HCT116 (cell line): ENCODE results near the gene OR6K3. TPM values are rescaled to one million over a fixed set of nuclear protein-coding genes. Genes with fewer than 3 reads are reported as not detected.

ENCODE experiments used
- ATAC-seq: fragments of 200-7000 bp; cut with Tn5 transposase; 2 replicates; pipeline ENCODE4 v1.9.1; 2020; ENCODE audit warnings: mild to moderate bottlenecking, moderate library complexity
- BruUV-seq: library from RNA; stranded (reverse); fragments of 400-500 nt; replicated peaks from 2 replicates; lab custom pipeline; 2021; lab: Mats Ljungman, UMichigan
- CTCF ChIA-PET: fragments of 300-600 bp; sonication (Branson Sonifier 250); formaldehyde crosslinking; loops from one replicate; lab custom pipeline; 2021; ENCODE audit warnings: antibody characterized with exemption; lab: Charles Lee
- POLR2A ChIA-PET: fragments of 300-600, 350-600 bp; sonication (Branson Sonifier 250); formaldehyde crosslinking; loops from one replicate; lab custom pipeline; 2021; ENCODE audit warnings: antibody characterized with exemption; lab: Charles Lee
- RAD21 ChIA-PET, 2 experiments: fragments of 300-600 bp; sonication (Branson Sonifier 250); formaldehyde crosslinking; loops; one replicate each; lab custom pipeline; 2023; ENCODE audit warnings: low total read pairs in 2 of 2; ENCODE audit not compliant: uncharacterized antibody in 2 of 2, unreplicated experiment in 2 of 2, low non-redundant PET in 1 of 2; lab: Charles Lee
- DNase-seq: peaks from one replicate; pipeline ENCODE4 v3.0.0-alpha.2; 2010; ENCODE audit warnings: low read depth, low spot score
- H2AFZ ChIP-seq: fragments of 200-600 bp; shearing (Covaris generic), sonication (generic); 2 replicates; pipeline ENCODE4 v1.6.1; 2017; ENCODE audit warnings: low read depth, mixed run types, mixed read lengths, antibody characterized with exemption, low read length; ENCODE audit not compliant: poor library complexity, severe bottlenecking
- H3K27ac ChIP-seq: 2 replicates; pipeline ENCODE4 v1.5.1; 2012; ENCODE audit warnings: low read depth, low read length
- H3K27me3 ChIP-seq: fragments of 200-600 bp; sonication (generic); 2 replicates; pipeline ENCODE4 v1.6.1; 2016; ENCODE audit warnings: mixed run types, low read length, mixed read lengths; ENCODE audit not compliant: insufficient read depth
- H3K36me3 ChIP-seq, 2 experiments: fragments of 200-500 bp in 1 of 2; fragments of 200-600 bp in 1 of 2; sonication (Bioruptor generic) in 1 of 2; sonication (generic) in 1 of 2; 2 replicates each; pipeline versions ENCODE4 v1.5.1 to v1.6.1; 2014 to 2016; ENCODE audit warnings: low read length in 2 of 2, inconsistent platforms in 1 of 2, mixed read lengths in 1 of 2, mixed run types in 1 of 2; ENCODE audit not compliant: insufficient read depth in 2 of 2, control insufficient read depth in 1 of 2
- H3K4me1 ChIP-seq, 2 experiments: fragments of 200-600 bp in 1 of 2; sonication (generic) in 1 of 2; 2 replicates each; pipeline versions ENCODE4 v1.5.1 to v1.6.1; 2012 to 2017; ENCODE audit warnings: low read length in 2 of 2, inconsistent platforms in 1 of 2, mild to moderate bottlenecking in 1 of 2, mixed read lengths in 1 of 2, mixed run types in 1 of 2, moderate library complexity in 1 of 2; ENCODE audit not compliant: insufficient read depth in 2 of 2, control insufficient read depth in 1 of 2
- H3K4me2 ChIP-seq: fragments of 200-600 bp; sonication (generic); 2 replicates; pipeline ENCODE4 v1.6.1; 2017; ENCODE audit warnings: mixed run types, low read length, mixed read lengths
- H3K4me3 ChIP-seq, 2 experiments: fragments of 200-600 bp in 1 of 2; sonication (generic) in 1 of 2; replicated peaks in 1 of 2; 2 replicates each; pipeline ENCODE4 v1.5.1; 2011 to 2016; ENCODE audit warnings: low read length in 2 of 2, control low read depth in 1 of 2, low read depth in 1 of 2, mild to moderate bottlenecking in 1 of 2, mixed read lengths in 1 of 2, mixed run types in 1 of 2
- H3K79me2 ChIP-seq: fragments of 200-600 bp; sonication (generic); 2 replicates; pipeline ENCODE4 v1.6.1; 2017; ENCODE audit warnings: mild to moderate bottlenecking, mixed run types, low read length, moderate library complexity, mixed read lengths; ENCODE audit not compliant: insufficient read depth
- H3K9ac ChIP-seq: fragments of 200-600 bp; sonication (generic); 2 replicates; pipeline ENCODE4 v1.6.1; 2016; ENCODE audit warnings: low read length, mixed read lengths
- H3K9me2 ChIP-seq: fragments of 200-600 bp; sonication (generic), shearing (Covaris generic); 2 replicates; pipeline ENCODE4 v1.6.1; 2017; ENCODE audit warnings: mixed run types, mild to moderate bottlenecking, moderate library complexity; ENCODE audit not compliant: insufficient read depth
- H3K9me3 ChIP-seq, 2 experiments: fragments of 200-500 bp in 1 of 2; fragments of 200-600 bp in 1 of 2; sonication (Bioruptor generic) in 1 of 2; sonication (generic) in 1 of 2; 2 replicates each; pipeline ENCODE4 v1.6.1; 2014 to 2017; ENCODE audit warnings: low read length in 2 of 2, mixed read lengths in 2 of 2, inconsistent platforms in 1 of 2, low read depth in 1 of 2, mild to moderate bottlenecking in 1 of 2, mixed run types in 1 of 2, moderate library complexity in 1 of 2; ENCODE audit not compliant: control insufficient read depth in 1 of 2, insufficient read depth in 1 of 2
- H4K20me1 ChIP-seq: fragments of 200-600 bp; sonication (generic), shearing (Covaris generic); 2 replicates; pipeline ENCODE4 v1.6.1; 2017; ENCODE audit warnings: mixed run types, mild to moderate bottlenecking, moderate library complexity; ENCODE audit not compliant: insufficient read depth
- CBX3 ChIP-seq: IDR thresholded peaks from 2 replicates; pipeline ENCODE4 v1.6.1; 2012; ENCODE audit warnings: low read depth
- EGR1 ChIP-seq: IDR thresholded peaks from 2 replicates; pipeline ENCODE4 v1.6.1; 2012; ENCODE audit warnings: low read depth
- ELF1 ChIP-seq: IDR thresholded peaks from 2 replicates; pipeline ENCODE4 v1.6.1; 2012; ENCODE audit warnings: low read depth, borderline replicate concordance
- EZH2phosphoT487 ChIP-seq: fragments of 200-600 bp; IDR thresholded peaks from 2 replicates; pipeline ENCODE4 v1.6.1; 2018; ENCODE audit warnings: antibody characterized with exemption, borderline replicate concordance
- FOSL1 ChIP-seq: IDR thresholded peaks from 2 replicates; pipeline ENCODE4 v1.6.1; 2012; ENCODE audit warnings: low read depth
- JUND ChIP-seq: IDR thresholded peaks from 2 replicates; pipeline ENCODE4 v1.6.1; 2012
- MAX ChIP-seq: IDR thresholded peaks from 2 replicates; pipeline ENCODE4 v1.6.1; 2012
- POLR2A ChIP-seq: IDR thresholded peaks from 2 replicates; pipeline ENCODE4 v1.7.0; 2011; ENCODE audit warnings: borderline replicate concordance; ENCODE audit not compliant: insufficient read depth, insufficient read length; ENCODE audit errors: extremely low read depth
- POLR2AphosphoS5 ChIP-seq: IDR thresholded peaks from 2 replicates; pipeline ENCODE4 v1.6.1; 2011; ENCODE audit warnings: mild to moderate bottlenecking, low read depth, low read length, moderate library complexity
- REST ChIP-seq: IDR thresholded peaks from 2 replicates; pipeline ENCODE4 v1.6.1; 2012; ENCODE audit warnings: low read depth
- SP1 ChIP-seq: IDR thresholded peaks from 2 replicates; pipeline ENCODE4 v1.6.1; 2012; ENCODE audit warnings: low read depth
- SRF ChIP-seq: IDR thresholded peaks from 2 replicates; pipeline ENCODE4 v1.6.1; 2012; ENCODE audit warnings: low read depth
- TCF7L2 ChIP-seq: IDR thresholded peaks from 2 replicates; pipeline ENCODE4 v1.7.0; 2011; ENCODE audit warnings: borderline replicate concordance, inconsistent platforms; ENCODE audit not compliant: insufficient read depth, insufficient read length; ENCODE audit errors: extremely low read depth
- ZFX ChIP-seq: fragments of 450-650 bp; IDR thresholded peaks from 2 replicates; pipeline ENCODE4 v1.6.1; 2017
- intact Hi-C: fragments of 100-400 bp; cut with micrococcal nuclease; formaldehyde crosslinking; loops from 2 replicates; pipeline ENCODE4 v1.10.0; 2022
- total RNA-seq: library from RNA; stranded (reverse); gene quantifications from one replicate; pipeline ENCODE4 v1.2.1, GENCODE V29; 2021; ENCODE audit not compliant: unreplicated experiment

The OR6K3 gene
- total RNA-seq, 1 experiment from 2014 or later = not detected

- CTCF ChIA-PET = no interaction called here
- Histone ChIP-seq H3K9me3 (no peaks in the 10 kb centered on the region), H3K79me2 (no peaks in the 10 kb centered on the region), H3K4me3 (no peak overlapping the region), H3K9me2 (no peaks in the 10 kb centered on the region), H3K9ac (no peak overlapping the region), H2AFZ (no peak overlapping the region), H3K36me3 (no peaks in the 10 kb centered on the region), H3K4me1 (no peaks in the 10 kb centered on the region), H3K27ac (no peak overlapping the region), H3K27me3 (no peaks in the 10 kb centered on the region), H3K4me2 (no peak overlapping the region), H4K20me1 (no peaks in the 10 kb centered on the region)
- no peak for TF ChIP-seq CBX3
- TF ChIP-seq TCF7L2 = no peak
- TF ChIP-seq POLR2A = no peak
- TF ChIP-seq SP1 = no peak
- no peak for TF ChIP-seq FOSL1
- no peak for TF ChIP-seq ELF1
- no peak for TF ChIP-seq POLR2AphosphoS5
- TF ChIP-seq SRF = no peak
- TF ChIP-seq EGR1 = no peak
- no peak for TF ChIP-seq JUND
- no peak for TF ChIP-seq MAX
- no peak for TF ChIP-seq ZFX
- no peak for TF ChIP-seq EZH2phosphoT487
- TF ChIP-seq REST = no peak
- POLR2A ChIA-PET = no interaction called here
- intact Hi-C loops = no loop called here
- RAD21 ChIA-PET = no interaction called here
- ATAC-seq = no peak
- no TSS peak for BruUV-seq
- DNase-seq = no peak
Observed at GRCh38 chr1:158735848-158736247, 15.3 kb upstream of the OR6K3 start.
